SJSA1 (cell line): ENCODE data around the gene MRPL21. TPM values are rescaled to one million over a fixed set of nuclear protein-coding genes. Genes with fewer than 3 reads are reported as not detected.

Experiments
- DNase-seq, 2 experiments: peaks; one replicate each; pipeline ENCODE4 v3.0.0-alpha.2; 2015 to 2020; ENCODE audit warnings: low spot score in 2 of 2, low read depth in 1 of 2
- H3K27ac ChIP-seq: fragments of 250-450 bp; sonication (Bioruptor Pico); 2 replicates; pipeline ENCODE4 v1.5.1; 2020; ENCODE audit warnings: mild to moderate bottlenecking, moderate library complexity
- H3K27me3 ChIP-seq: fragments of 250-450 bp; sonication (Bioruptor Pico); replicated peaks from 2 replicates; pipeline ENCODE4 v1.5.1; 2020; ENCODE audit warnings: mild to moderate bottlenecking, moderate library complexity
- H3K36me3 ChIP-seq: fragments of 250-450 bp; sonication (Bioruptor Pico); 2 replicates; pipeline ENCODE4 v1.5.1; 2020; ENCODE audit warnings: mild to moderate bottlenecking
- H3K4me1 ChIP-seq: fragments of 250-450 bp; sonication (Bioruptor Pico); replicated peaks from 2 replicates; pipeline ENCODE4 v1.6.1; 2021; ENCODE audit warnings: mild to moderate bottlenecking
- H3K4me3 ChIP-seq: fragments of 250-450 bp; sonication (Bioruptor Pico); 2 replicates; pipeline ENCODE4 v1.5.1; 2020; ENCODE audit warnings: mild to moderate bottlenecking
- H3K9me3 ChIP-seq: fragments of 250-450 bp; sonication (Bioruptor Pico); replicated peaks from 2 replicates; pipeline ENCODE4 v1.5.1; 2020; ENCODE audit warnings: mild to moderate bottlenecking
- total RNA-seq: library from RNA; depleted of rRNA; stranded (reverse); fragments of >200 nt; shearing (Covaris generic); gene quantifications from 2 replicates; pipeline ENCODE4 v1.2.3, GENCODE V29; 2014

Gene MRPL21
- total RNA-seq, 1 experiment from 2014 or later = 170 TPM

DNA sequence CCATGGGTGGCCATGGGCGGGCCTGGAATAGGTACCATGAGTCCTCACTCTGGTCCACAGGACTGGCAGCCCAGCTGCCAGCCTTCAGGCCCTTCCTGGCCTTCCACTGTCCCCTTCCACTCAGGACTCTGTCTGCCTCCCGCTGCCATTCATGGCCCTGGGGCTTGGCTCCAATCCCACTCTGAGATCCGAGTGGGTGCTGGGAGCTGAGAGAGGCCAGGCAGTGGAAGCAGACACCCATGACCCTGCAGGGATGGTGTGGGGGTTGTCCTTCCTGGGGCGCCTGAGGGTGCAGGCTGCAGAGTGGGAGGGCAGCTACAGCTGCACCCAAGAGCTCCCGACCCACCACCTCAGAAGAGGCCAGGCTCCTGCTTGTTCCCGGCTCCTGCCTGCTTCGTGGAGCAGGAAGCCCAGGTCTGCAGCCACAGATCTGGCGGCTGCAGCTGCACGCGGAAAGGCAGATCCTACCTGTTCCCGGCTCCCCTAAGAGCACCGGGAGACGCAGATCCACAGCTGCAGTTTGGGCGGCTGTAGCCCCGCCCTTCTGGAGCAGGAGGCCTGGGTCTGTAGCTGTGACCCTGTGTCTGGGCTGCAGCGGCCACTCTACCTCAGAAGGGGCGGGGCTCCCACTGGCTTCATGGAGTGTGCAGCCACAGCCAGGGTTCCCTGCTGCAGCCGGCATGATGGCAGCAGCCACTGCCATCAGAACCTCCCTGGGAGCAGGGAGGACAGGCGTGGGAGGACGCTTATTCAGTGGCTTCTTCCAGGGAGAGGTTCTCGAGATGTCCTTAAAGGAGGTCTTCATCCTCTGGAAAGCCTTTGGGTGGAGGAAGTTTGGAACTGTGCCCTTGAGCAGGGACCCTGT lies 27.6 kb upstream of the MRPL21 start:
- H3K4me3 ChIP-seq = no peak overlapping the region
- peak in 1 of 2 experiments; percentile 64 for DNase-seq

DNA sequence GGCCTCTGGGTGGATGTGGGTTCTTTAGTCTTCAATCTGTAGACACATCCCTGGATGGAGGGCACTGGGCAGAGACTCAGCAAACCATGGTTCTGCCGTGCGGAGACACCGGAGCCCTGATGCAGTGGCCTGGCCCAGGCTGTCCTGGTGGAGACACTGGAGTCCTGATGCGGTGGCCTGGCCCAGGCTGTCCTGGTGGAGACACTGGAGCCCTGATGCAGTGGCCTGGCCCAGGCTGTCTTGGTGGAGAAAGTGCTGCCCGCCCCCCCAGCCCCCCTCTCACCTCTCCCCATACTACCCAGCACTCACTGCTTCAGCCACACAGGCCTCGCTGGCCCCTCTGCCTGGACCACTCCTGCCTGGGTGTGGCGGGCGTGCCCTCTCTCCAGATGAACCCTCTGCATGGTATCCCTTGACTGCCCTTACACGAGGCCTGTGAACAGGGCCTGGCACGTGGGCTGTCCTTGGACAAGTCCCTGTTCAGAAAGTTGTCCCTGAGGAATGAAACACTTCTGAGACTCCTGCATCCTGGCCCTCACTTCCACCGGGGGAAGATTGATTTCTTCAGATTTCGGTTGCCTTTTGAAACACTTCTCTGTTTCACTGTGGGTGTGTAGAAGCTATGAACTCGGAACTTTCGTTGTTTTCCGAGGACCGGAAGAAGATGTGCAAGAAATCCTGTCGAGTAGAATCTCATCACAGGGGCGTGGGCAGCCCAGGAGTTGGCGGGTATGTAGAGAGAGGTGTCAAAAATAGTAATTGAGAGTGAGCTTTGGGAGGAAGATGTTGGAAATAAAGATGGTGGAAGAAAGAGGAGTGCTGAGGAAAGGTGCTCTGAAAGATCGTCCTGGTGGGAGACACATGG lies 26.3 kb upstream of the MRPL21 start:
- H3K4me1 ChIP-seq = no peaks in the 10 kb centered on the region
- no peak overlapping the region for H3K27ac ChIP-seq
- H3K4me3 ChIP-seq = no peak overlapping the region
- H3K27me3 ChIP-seq = no peaks in the 10 kb centered on the region
- peaks cover 91% of the 10 kb centered on the region for H3K36me3 ChIP-seq
- peaks cover 19% of the 10 kb centered on the region for H3K9me3 ChIP-seq
- DNase-seq = peak in 1 of 2 experiments; percentile 59

More for the DNA sequence above, 27.6 kb upstream of the MRPL21 start:
- H3K36me3 ChIP-seq = peaks cover 91% of the 10 kb centered on the region
- H3K4me1 ChIP-seq = no peaks in the 10 kb centered on the region
- H3K27ac ChIP-seq = no peak overlapping the region
- H3K9me3 ChIP-seq = peaks cover 7% of the 10 kb centered on the region
- no peaks in the 10 kb centered on the region for H3K27me3 ChIP-seq

DNA sequence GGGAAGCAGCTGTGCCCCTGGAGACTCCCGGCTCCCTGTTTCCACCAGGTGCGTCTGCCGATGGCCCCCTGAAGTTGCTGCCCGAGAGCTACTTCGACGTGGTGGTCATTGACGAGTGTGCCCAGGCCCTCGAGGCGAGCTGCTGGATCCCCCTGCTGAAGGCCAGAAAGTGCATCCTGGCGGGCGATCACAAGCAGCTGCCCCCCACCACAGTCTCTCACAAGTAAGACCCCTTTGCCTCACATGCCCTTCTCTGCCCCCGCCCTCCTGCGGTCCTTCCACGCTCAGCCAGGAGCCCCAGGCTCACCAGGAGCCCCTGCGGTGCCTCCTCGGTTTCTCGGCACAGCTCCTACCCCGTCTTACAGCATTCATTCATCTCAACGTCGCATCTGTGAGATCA lies 25.5 kb upstream of the MRPL21 start:
- peak in 1 of 2 experiments; percentile 62 for DNase-seq
- H3K27ac ChIP-seq = no peak overlapping the region
- H3K36me3 ChIP-seq = peaks cover 91% of the 10 kb centered on the region

DNA sequence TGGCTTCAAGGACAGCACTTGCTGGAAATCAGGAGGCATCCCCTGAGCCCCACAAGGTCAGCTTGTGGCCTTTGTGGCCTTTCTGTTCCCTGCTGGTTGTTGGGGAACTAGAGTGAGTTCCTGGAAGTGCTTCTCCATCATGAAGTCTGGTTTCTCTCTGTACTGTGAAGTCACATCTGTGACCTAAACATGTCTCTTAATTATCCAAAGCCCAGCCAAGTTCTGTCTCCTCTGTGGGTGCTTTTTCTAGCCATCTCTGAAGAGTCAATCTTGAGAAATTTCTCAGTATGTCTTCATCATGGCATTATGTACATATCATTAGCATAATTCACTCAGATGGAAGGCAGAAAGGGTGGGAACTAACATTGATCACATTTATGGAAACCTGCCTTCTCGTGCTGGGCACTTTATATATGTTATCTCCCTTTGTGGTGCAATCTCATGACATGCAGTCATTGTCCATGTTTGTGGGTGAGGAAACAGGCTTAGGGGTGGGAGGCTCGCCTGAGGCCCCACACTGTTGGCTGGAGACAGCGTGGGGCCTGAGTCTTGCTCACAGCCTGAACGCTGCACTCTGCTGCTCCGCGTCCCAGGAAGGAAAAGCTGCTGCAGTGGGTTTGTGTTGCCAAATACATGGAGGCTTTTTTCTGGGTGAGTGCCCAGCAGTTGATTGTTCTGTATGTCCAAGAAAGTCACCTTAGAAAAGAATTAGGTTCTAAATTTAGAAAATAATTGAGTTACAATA lies 24.7 kb upstream of the MRPL21 start:
- Histone ChIP-seq H3K9me3 (peaks cover 27% of the 10 kb centered on the region), H3K27ac (no peak overlapping the region), H3K4me1 (no peaks in the 10 kb centered on the region), H3K4me3 (no peak overlapping the region), H3K27me3 (no peaks in the 10 kb centered on the region), H3K36me3 (peaks cover 91% of the 10 kb centered on the region)
- no peak for DNase-seq

More for the DNA sequence above, 25.5 kb upstream of the MRPL21 start:
- H3K4me1 ChIP-seq = no peaks in the 10 kb centered on the region
- H3K4me3 ChIP-seq = no peak overlapping the region
- peaks cover 27% of the 10 kb centered on the region for H3K9me3 ChIP-seq
- H3K27me3 ChIP-seq = no peaks in the 10 kb centered on the region

DNA sequence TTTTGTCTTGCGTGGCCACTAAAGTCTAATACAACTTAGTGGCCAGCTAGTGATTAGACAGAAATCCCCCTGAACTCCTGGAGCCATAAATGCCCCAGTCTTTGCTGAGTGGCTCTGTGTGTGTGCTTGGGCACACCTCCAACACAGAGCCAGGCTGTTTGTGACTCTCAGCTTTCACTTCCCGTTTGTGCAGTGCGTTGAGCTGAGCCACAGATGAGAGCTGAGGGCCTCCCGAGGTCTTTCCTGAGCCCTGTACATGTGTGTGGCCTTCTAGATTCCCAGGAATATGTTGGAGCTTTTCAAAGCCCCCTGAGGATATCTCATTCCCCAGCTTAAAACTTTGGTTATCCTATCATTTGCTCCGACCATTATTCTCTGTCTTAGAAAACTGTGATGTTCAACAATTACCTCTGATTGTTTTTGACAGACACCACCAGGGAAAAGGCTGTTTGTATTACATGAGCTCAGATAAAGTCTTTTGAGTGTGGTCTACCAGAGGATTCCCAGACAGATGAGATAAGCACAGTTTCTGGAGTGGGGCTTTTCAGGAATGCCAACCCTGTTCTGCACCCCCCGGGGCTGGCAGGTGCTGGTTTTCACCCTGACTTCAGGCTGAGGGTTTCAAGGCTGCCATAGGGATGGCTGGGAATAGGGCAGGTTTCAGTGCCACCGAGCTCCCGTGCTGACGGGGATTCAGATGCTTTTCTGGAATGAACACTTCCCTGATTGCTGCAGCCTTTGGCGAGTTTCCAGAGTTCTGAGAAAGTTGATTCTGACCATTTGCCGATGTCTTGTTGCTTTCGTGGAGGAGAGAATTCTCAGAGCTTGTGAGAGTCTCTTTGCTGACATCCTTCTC lies 23.9 kb upstream of the MRPL21 start:
- H3K4me1 ChIP-seq = no peaks in the 10 kb centered on the region
- H3K27me3 ChIP-seq = no peaks in the 10 kb centered on the region
- no peak overlapping the region for H3K27ac ChIP-seq
- H3K9me3 ChIP-seq = peaks cover 29% of the 10 kb centered on the region
- H3K4me3 ChIP-seq = no peak overlapping the region
- peaks cover 93% of the 10 kb centered on the region for H3K36me3 ChIP-seq
- no peak for DNase-seq

DNA sequence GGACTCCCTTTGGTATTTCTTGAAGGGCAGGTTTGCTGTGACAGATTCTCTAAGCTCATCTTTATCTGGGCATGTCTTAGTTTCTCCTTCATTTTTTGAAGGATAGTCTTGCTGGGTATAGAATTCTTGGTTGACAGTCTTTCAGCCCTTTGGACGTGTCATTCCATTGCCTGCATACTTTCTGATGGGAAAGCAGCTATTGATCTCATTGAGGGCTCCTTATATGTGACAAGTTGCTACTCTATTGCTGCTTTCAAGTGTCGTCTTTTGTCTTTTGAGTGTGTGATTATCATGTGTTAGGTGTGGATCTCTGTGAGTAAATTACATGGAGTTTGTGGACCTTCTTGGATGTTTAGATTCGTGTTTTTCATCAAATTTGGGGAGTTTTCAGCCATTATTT lies 22.0 kb upstream of the MRPL21 start:
- DNase-seq = no peak
- H3K36me3 ChIP-seq = peaks cover 95% of the 10 kb centered on the region
- peaks cover 29% of the 10 kb centered on the region for H3K9me3 ChIP-seq
- no peak overlapping the region for H3K4me3 ChIP-seq
- no peaks in the 10 kb centered on the region for H3K27me3 ChIP-seq
- no peak overlapping the region for H3K27ac ChIP-seq
- no peaks in the 10 kb centered on the region for H3K4me1 ChIP-seq

DNA sequence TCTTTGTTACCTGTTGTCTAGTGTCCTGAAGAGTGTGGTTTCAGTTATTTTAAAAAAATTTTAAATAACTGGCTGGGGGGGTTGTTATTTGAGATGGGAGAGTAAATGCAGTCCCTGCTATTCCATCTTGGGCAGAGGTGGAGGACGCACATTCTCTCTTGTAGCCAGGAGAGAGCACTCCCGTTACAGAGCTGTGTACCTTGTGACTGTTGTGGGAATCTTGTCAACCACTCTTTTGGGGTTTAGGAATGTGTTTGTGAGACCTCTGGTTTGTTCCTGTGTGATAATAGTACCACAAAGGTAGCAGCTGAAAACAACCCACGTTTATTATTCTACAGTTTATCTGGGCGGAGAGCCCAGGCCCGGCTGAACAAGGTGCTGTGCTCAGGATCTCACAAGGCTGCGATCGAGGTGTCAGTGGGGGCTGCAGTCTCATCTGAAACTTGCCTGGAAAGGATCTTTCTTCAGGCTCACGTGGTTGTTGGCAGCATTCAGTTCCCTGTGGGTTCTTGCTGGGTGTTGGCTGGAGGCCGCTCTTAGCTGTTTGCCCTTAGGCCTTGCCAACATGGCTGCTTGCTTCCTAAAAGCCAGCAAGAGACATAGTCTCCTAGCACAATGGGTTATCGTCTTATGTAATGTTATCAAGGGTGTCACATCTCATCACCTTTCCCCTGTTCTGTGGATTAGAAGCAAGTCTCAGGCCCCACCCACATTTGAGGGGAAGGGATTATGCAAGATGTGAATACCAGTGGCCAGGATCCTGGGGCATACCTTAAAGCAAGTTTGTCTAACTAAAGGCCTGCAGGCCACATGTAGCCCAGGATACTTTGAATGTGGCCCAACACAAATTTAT lies 20.7 kb upstream of the MRPL21 start:
- DNase-seq = no peak
- H3K36me3 ChIP-seq = peaks cover 97% of the 10 kb centered on the region

DNA sequence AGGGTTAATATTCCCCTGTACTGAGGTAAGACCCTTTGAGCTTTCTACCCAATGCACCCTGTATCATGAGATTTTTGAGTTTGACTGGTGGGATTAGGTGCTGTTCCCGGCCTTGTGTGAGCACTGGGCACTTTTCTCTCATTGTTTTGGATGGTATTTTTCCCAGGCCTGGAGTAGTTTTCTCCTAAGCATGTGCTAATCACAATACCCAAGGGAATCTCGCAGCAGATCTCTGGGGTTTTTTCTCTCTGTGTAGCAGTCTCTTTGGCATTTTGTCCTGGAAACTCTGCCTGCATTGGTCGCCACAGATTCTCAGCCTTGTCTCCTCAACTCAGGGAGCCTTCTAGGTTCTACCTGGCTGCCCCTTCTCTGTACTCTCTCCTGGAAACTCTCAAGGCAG lies 20.0 kb upstream of the MRPL21 start:
- no peak overlapping the region for H3K27ac ChIP-seq
- H3K4me1 ChIP-seq = no peaks in the 10 kb centered on the region
- H3K36me3 ChIP-seq = peaks cover 96% of the 10 kb centered on the region
- no peaks in the 10 kb centered on the region for H3K27me3 ChIP-seq
- no peak for DNase-seq
- H3K4me3 ChIP-seq = no peak overlapping the region
- H3K9me3 ChIP-seq = peaks cover 29% of the 10 kb centered on the region

More for the DNA sequence above, 20.7 kb upstream of the MRPL21 start:
- Histone ChIP-seq H3K4me1 (no peaks in the 10 kb centered on the region), H3K9me3 (peaks cover 29% of the 10 kb centered on the region), H3K27me3 (no peaks in the 10 kb centered on the region), H3K27ac (no peak overlapping the region), H3K4me3 (no peak overlapping the region)

DNA sequence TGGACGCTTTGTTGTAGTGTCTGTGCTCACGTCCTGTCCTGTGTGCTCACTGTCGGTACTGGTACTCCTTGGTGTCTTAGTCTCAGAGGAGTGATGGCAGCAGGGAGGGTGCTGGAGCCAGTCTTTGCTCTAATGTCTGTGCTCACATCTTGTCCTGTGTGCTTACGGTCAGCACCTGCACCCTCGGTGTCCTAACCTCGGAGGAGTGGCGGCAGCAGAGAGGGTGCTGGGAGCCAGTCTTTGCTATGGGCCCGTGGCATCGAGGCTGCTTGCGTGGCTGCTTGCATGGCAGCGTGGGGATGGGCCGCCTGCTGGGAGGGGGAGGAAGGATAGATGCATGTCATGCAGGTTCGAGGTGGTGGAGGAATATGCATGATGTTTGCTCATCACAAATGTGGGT lies 12.8 kb upstream of the MRPL21 start:
- Histone ChIP-seq H3K36me3 (peaks cover 86% of the 10 kb centered on the region), H3K4me1 (no peaks in the 10 kb centered on the region), H3K4me3 (no peak overlapping the region), H3K27ac (no peak overlapping the region), H3K27me3 (no peaks in the 10 kb centered on the region), H3K9me3 (no peaks in the 10 kb centered on the region)
- DNase-seq = no peak

DNA sequence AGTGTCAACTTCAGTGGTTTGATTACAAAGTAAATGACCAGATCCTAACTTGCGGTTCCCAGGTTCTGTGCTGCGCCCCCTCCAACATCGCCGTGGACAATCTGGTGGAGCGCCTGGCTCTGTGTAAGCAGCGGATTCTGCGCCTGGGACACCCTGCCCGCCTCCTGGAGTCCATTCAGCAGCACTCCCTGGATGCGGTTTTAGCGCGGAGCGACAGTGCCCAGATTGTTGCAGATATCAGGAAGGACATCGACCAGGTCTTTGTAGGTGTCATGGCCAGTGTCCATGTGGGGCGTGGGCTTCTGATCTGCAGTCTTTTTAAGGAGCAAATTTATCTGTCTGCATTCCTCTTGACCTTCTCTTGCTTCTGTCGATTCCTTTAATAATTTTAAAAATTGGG lies 11.1 kb upstream of the MRPL21 start:
- DNase-seq = no peak
- H3K27ac ChIP-seq = no peak overlapping the region
- H3K36me3 ChIP-seq = peaks cover 89% of the 10 kb centered on the region
- H3K9me3 ChIP-seq = no peaks in the 10 kb centered on the region
- H3K4me3 ChIP-seq = no peak overlapping the region
- no peaks in the 10 kb centered on the region for H3K4me1 ChIP-seq
- no peaks in the 10 kb centered on the region for H3K27me3 ChIP-seq

DNA sequence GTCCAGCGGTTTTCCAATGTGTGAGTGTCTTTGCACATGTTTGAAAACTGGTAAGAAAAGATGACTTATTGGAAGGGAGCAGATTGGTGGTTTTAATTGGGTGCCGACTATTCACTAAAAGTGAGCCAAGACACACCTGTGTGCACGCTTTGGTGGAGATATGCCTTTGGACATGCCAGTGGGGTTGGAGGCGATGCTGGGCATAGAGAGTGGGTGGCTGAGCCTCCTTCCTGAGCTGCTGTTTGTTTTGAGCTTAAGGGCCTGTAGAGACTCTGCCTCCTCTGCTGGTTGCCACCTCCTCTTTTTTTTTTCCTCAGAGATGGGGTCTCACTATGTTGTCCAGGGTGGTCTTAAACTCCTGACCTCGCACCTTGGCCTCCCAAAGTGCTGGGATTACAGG lies 9.6 kb upstream of the MRPL21 start:
- no peak overlapping the region for H3K27ac ChIP-seq
- no peak for DNase-seq
- peaks cover 87% of the 10 kb centered on the region for H3K36me3 ChIP-seq
- H3K4me3 ChIP-seq = no peak overlapping the region
- H3K4me1 ChIP-seq = no peaks in the 10 kb centered on the region
- H3K27me3 ChIP-seq = no peaks in the 10 kb centered on the region
- H3K9me3 ChIP-seq = no peaks in the 10 kb centered on the region

DNA sequence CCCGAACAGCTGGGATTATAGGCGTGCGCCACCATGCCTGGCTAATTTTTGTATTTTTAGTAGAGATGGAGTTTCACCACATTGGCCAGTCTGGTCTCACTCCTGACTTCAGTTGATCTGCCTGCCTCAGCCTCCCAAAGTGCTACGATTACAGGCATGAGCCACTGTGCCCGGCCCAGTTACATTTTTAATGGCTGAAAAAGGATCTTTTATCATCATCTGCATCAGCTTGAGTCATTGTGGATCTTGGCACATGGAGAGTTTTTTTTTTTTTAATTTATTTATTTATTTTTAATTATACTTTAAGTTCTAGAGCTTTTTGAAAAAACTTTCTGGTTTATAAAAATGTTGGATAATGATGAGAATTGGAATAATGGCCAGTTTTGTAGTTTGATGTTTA lies 8.6 kb upstream of the MRPL21 start:
- Histone ChIP-seq H3K27ac (no peak overlapping the region), H3K36me3 (peaks cover 85% of the 10 kb centered on the region)
- DNase-seq = no peak

More for the DNA sequence above, 8.6 kb upstream of the MRPL21 start:
- Histone ChIP-seq H3K4me3 (no peak overlapping the region), H3K9me3 (no peaks in the 10 kb centered on the region), H3K4me1 (no peaks in the 10 kb centered on the region), H3K27me3 (no peaks in the 10 kb centered on the region)
